ENCODE measurements around the gene OBI1.

The OBI1 gene

DNA sequence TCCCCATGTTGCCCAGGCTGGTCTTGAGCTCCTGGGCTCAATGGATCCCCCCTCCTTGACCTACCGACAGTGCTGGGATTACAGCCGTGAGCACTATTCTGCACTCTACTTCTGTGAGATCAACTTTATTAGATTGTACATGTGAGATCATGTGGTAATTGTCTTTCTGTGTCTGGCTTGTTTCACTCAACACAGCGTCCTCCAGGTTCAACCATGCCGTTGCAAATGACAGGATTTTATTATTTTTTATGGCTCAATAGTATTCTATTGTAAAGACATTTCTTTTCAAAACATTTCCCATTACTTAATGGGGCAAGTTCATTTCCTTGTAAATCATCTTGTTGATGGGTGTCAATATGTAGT lies 1.5 kb upstream of the OBI1 start:
- Histone ChIP-seq H3K27me3 (ENCODE audit: low read depth, low read length) (no peaks in the 10 kb centered on the region), H3K9me3 (ENCODE audit: insufficient read depth, low read length) (no peaks in the 10 kb centered on the region), H2AFZ (ENCODE audit: low read depth, low read length) (peak overlapping the region; percentile 82; the same call in 1 of the 2 replicates), H3K36me3 (replicated peaks; ENCODE audit: low read depth, low read length) (peaks cover 6% of the 10 kb centered on the region), H4K20me1 (ENCODE audit: insufficient read depth, low read length) (peaks cover 21% of the 10 kb centered on the region), H3K79me2 (ENCODE audit: low read length) (peaks cover 34% of the 10 kb centered on the region), H3K9ac (ENCODE audit: low read length) (peak overlapping the region; percentile 89; the same call in 1 of the 2 replicates), H3K4me2 (ENCODE audit: low read length) (peak overlapping the region; percentile 77), H3K27ac (ENCODE audit: low read length) (0 out of 2 replicates have a peak overlapping the region, but pooled peaks have one; percentile 37), H3K4me1 (ENCODE audit: low read length) (peaks cover 17% of the 10 kb centered on the region), H3K4me3 (ENCODE audit: low read length) (peak overlapping the region; percentile 85)
- TF ChIP-seq EZH2phosphoT487 (IDR thresholded peaks at IDR 0.05; ENCODE audit: low read depth) = no peak
- TF ChIP-seq, protein P1, sequence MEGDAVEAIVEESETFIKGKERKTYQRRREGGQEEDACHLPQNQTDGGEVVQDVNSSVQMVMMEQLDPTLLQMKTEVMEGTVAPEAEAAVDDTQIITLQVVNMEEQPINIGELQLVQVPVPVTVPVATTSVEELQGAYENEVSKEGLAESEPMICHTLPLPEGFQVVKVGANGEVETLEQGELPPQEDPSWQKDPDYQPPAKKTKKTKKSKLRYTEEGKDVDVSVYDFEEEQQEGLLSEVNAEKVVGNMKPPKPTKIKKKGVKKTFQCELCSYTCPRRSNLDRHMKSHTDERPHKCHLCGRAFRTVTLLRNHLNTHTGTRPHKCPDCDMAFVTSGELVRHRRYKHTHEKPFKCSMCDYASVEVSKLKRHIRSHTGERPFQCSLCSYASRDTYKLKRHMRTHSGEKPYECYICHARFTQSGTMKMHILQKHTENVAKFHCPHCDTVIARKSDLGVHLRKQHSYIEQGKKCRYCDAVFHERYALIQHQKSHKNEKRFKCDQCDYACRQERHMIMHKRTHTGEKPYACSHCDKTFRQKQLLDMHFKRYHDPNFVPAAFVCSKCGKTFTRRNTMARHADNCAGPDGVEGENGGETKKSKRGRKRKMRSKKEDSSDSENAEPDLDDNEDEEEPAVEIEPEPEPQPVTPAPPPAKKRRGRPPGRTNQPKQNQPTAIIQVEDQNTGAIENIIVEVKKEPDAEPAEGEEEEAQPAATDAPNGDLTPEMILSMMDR (IDR thresholded peaks at IDR 0.05; ENCODE audit: low read depth, low read length) = no peak

- Histone ChIP-seq H3K79me2 (ENCODE audit: low read length) (peaks cover 40% of the 10 kb centered on the region), H3K4me2 (ENCODE audit: low read length) (peak overlapping the region; percentile 77), H3K4me1 (ENCODE audit: low read length) (peaks cover 17% of the 10 kb centered on the region), H2AFZ (ENCODE audit: low read depth, low read length) (peak overlapping the region; percentile 82), H3K4me3 (ENCODE audit: low read length) (peak overlapping the region; percentile 85), H4K20me1 (ENCODE audit: insufficient read depth, low read length) (peaks cover 26% of the 10 kb centered on the region), H3K27me3 (ENCODE audit: low read depth, low read length) (no peaks in the 10 kb centered on the region), H3K9me3 (ENCODE audit: insufficient read depth, low read length) (no peaks in the 10 kb centered on the region), H3K27ac (ENCODE audit: low read length) (peak overlapping the region; percentile 37), H3K9ac (ENCODE audit: low read length) (peak overlapping the region; percentile 89), H3K36me3 (replicated peaks; ENCODE audit: low read depth, low read length) (peaks cover 11% of the 10 kb centered on the region)
- TF ChIP-seq, protein P1 (IDR thresholded peaks at IDR 0.05; ENCODE audit: low read depth, low read length) = no peak; the same call in 1 of the 2 replicates
- TF ChIP-seq EZH2phosphoT487 (IDR thresholded peaks at IDR 0.05; ENCODE audit: low read depth) = no peak
Measured at GRCh38 chr13:78659732-78660494, 958 bp upstream of the OBI1 start.

DNA sequence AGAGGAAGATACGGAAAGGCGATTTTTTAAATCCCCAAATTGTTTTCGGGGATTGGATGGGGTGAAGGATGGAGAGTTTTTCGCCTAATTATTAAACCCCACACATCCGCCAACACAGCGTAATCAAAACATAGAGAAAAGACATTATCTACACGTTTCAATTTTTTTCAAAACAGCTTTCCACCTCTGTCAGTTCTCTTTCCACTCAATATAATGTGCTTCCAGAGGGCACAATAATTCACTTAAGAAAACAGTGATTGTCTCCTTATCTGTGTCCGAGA lies 435 bp upstream of the OBI1 start:
- peak overlapping the region; percentile 37; the same call in 1 of the 2 replicates for H3K27ac ChIP-seq (ENCODE audit: low read length)
- no peak for TF ChIP-seq EZH2phosphoT487 (IDR thresholded peaks at IDR 0.05; ENCODE audit: low read depth)
- TF ChIP-seq, protein P1 (IDR thresholded peaks at IDR 0.05; ENCODE audit: low read depth, low read length) = no peak
- peak overlapping the region; percentile 89 for H3K9ac ChIP-seq (ENCODE audit: low read length)

GRCh38 chr13:78657699-78658629 lies 991 bp downstream of the OBI1 start:
- Histone ChIP-seq H3K9me3 (ENCODE audit: insufficient read depth, low read length) (no peaks in the 10 kb centered on the region), H4K20me1 (ENCODE audit: insufficient read depth, low read length) (peaks cover 46% of the 10 kb centered on the region), H3K36me3 (replicated peaks; ENCODE audit: low read depth, low read length) (peaks cover 11% of the 10 kb centered on the region), H3K27me3 (ENCODE audit: low read depth, low read length) (no peaks in the 10 kb centered on the region), H3K79me2 (ENCODE audit: low read length) (peaks cover 60% of the 10 kb centered on the region), H3K4me2 (ENCODE audit: low read length) (peak overlapping the region; percentile 76), H3K27ac (ENCODE audit: low read length) (peak overlapping the region; percentile 56), H3K9ac (ENCODE audit: low read length) (peak overlapping the region; percentile 89), H3K4me1 (ENCODE audit: low read length) (peaks cover 17% of the 10 kb centered on the region), H2AFZ (ENCODE audit: low read depth, low read length) (0 out of 2 replicates have a peak overlapping the region, but pooled peaks have one; percentile 2), H3K4me3 (ENCODE audit: low read length) (peak overlapping the region; percentile 85)
- TF ChIP-seq EZH2phosphoT487 (IDR thresholded peaks at IDR 0.05; ENCODE audit: low read depth) = no peak
- TF ChIP-seq, protein P1 (IDR thresholded peaks at IDR 0.05; ENCODE audit: low read depth, low read length) = no peak

More for the DNA sequence above, 435 bp upstream of the OBI1 start:
- H3K79me2 ChIP-seq (ENCODE audit: low read length) = peaks cover 45% of the 10 kb centered on the region
- H2AFZ ChIP-seq (ENCODE audit: low read depth, low read length) = peak overlapping the region; percentile 82
- H3K36me3 ChIP-seq (replicated peaks; ENCODE audit: low read depth, low read length) = peaks cover 11% of the 10 kb centered on the region
- H3K27me3 ChIP-seq (ENCODE audit: low read depth, low read length) = no peaks in the 10 kb centered on the region
- peaks cover 32% of the 10 kb centered on the region for H4K20me1 ChIP-seq (ENCODE audit: insufficient read depth, low read length)
- peak overlapping the region; percentile 77 for H3K4me2 ChIP-seq (ENCODE audit: low read length)
- H3K9me3 ChIP-seq (ENCODE audit: insufficient read depth, low read length) = no peaks in the 10 kb centered on the region
- peaks cover 17% of the 10 kb centered on the region for H3K4me1 ChIP-seq (ENCODE audit: low read length)
- H3K4me3 ChIP-seq (ENCODE audit: low read length) = peak overlapping the region; percentile 85

All from OCI-LY3 (cell line).